HG03108 (cell line): ENCODE results near the gene CDK4.

Experiments used
- ATAC-seq: cut with Tn5 transposase; IDR thresholded peaks from one replicate; pipeline ENCODE4 v1.9.1; 2021; ENCODE audit warnings: moderate library complexity; ENCODE audit not compliant: unreplicated experiment

The CDK4 gene

GRCh38 chr12:57740656-57741412, 11.3 kb downstream of the CDK4 start:
- peak; percentile 45 for ATAC-seq

- no peak for ATAC-seq
Measured at GRCh38 chr12:57739914-57740538, 12.1 kb downstream of the CDK4 start.

- ATAC-seq, result no peak
Measured at GRCh38 chr12:57739387-57739786, 12.7 kb downstream of the CDK4 start.

GRCh38 chr12:57738661-57739237, 13.4 kb downstream of the CDK4 start, which contains the start of gene AGAP2:
AGAP2 (minus strand) TSS chr12:57738742; CDS start chr12:57738246, 496 bp downstream.
- no peak for ATAC-seq

GRCh38 chr12:57737467-57738460, 14.3 kb downstream of the CDK4 start:
- no peak for ATAC-seq

GRCh38 chr12:57736741-57737466, 15.2 kb downstream of the CDK4 start:
- ATAC-seq, result no peak

GRCh38 chr12:57735952-57736740, 16.0 kb downstream of the CDK4 start:
- no peak for ATAC-seq

GRCh38 chr12:57735198-57735855, 16.8 kb downstream of the CDK4 start:
- no peak for ATAC-seq

GRCh38 chr12:57734591-57734990, 17.5 kb downstream of the CDK4 start:
- ATAC-seq, result no peak

GRCh38 chr12:57733928-57734327, 18.2 kb downstream of the CDK4 start:
- no peak for ATAC-seq

- ATAC-seq, result no peak
Measured at GRCh38 chr12:57732726-57733593, 19.1 kb downstream of the CDK4 start.

GRCh38 chr12:57732270-57732669, 19.8 kb downstream of the CDK4 start:
- no peak for ATAC-seq

- no peak for ATAC-seq
Measured at GRCh38 chr12:57731411-57732080, 20.6 kb downstream of the CDK4 start.

- ATAC-seq, result no peak
Measured at GRCh38 chr12:57730336-57731067, 21.6 kb downstream of the CDK4 start.

GRCh38 chr12:57729321-57729844, 22.7 kb downstream of the CDK4 start:
- no peak for ATAC-seq

- no peak for ATAC-seq
Measured at GRCh38 chr12:57727758-57728395, 24.2 kb downstream of the CDK4 start.
